SHP77 treated with DMSO at 0.1 percent for 48 hours (cell line): ENCODE results near the gene GAK.
"Not testable (repeated sequence)": the region's sequence is repeated elsewhere in the genome, so short reads cannot be mapped to it uniquely, and the experiment has no call there.

Source experiments
- DNase-seq: peaks from one replicate; lab custom pipeline; 2025; lab: John Stamatoyannopoulos, UW

The GAK gene

DNA sequence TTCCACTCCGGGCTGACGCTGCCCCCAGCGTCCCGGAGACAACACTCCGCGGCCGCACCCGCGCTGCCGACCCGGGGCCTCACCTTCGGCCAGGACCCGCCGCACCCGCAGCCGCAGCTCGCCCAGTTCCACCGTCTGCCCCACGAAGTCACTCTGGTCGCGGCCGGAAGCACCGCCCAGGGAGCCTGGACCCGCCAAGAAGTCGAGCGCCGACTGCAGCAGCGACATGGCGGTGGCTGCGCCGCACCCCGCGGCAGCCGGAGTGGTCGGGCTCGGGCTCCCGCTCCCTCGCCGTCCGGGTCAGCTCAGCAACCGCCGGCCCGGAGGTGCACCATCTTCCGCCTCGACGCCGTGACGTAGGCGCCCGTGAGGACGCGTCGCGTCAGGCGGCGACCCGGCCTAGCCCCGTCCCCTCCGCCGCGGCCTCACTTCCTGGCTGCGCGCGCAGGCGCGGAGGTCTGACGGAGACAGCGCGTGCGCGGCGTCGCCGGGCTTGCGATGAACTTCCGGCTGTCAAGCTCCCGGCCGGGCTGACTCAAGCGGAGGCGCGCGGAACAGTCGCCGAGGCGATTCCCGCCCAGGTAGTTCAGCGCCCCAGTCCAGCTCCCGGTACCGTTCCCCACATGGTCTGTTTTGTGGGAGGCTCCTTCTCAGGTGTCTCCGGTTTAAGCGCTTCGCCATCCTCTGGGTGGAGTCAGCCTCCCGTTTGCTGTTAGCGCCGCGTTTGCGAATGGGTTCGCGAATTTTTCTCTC lies at the start of gene GAK, which contains the start of gene TMEM175:
Gene GAK, minus strand, starts transcription at position 357 of the 753 bp plus-strand sequence. Its CDS starts 129 bp downstream, at position 228.
Gene TMEM175, plus strand, starts transcription at position 501 of the 753 bp plus-strand sequence. CDS start 15,280 bp downstream, outside the sequence.
- peak; percentile 3 for DNase-seq

DNA sequence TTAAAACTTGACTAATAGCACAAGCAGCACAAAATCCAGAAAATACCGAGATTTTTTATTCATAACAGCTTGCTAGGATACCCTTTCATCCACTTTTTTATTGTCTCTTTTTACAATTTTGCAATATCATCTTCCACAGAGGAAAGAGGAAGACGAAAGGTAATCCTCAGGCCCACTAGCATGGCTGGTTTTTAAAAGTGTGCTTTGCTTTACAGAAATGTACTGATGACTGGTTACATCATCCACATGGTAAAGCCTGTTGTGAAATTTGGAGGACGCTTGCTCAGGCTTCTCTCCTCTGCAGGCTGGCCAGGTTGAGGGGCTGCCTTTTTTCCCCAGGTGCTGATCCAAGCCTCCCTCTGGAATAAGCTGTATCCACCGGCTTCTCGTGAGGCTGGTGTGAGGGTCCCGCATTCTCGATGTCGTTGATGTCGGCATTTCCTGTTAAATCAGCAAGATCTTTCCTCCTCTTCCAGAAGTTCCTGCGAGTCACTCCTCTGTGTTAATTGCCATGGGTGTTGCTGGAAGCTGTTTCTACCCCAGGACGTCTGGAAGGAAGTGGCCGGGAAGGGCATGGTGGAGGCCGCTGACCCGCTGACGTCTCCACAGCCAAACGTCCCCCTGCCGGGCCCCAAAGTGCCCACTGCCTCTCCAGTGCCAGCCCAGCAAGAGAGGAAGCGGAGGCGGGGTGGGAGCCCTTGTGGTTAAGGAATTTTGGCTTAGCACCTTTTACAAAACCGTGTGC lies 47.0 kb upstream of the GAK start:
- DNase-seq, result no peak

DNA sequence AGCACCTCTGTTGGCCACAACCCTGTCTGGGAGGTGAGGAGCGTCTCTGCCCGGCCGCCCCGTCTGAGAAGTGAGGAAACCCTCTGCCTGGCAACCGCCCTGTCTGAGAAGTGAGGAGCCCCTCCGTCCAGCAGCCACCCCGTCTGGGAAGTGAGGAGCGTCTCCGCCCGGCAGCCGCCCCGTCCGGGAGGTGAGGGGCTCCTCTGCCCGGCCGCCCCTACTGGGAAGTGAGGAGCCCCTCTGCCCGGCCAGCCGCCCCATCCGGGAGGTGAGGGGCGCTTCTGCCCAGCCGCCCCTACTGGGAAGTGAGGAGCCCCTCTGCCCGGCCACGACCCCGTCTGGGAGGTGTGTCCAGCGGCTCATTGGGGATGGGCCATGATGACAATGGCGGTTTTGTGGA lies 43.9 kb upstream of the GAK start:
- not testable (repeated sequence) for DNase-seq

DNA sequence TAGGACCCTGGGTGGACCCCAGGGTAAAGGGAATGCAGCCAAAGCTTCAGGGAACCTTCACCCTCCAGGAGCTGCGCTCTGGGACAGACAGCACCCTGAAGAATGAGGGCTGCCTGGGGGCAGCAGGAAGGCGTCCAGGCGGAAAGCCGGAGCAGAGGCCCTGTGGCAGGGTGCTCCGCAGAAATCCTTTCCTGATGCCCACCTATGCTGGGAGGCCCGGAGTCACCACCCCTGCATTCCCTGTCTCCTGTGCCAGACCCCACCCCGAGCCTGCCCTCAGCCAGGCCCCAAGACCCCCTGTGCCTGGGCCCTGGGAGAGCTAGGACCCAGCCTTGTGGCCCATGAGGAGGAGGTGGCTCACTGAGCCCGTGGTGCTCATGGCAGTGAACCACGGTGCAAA lies 42.6 kb upstream of the GAK start:
- no peak for DNase-seq

DNA sequence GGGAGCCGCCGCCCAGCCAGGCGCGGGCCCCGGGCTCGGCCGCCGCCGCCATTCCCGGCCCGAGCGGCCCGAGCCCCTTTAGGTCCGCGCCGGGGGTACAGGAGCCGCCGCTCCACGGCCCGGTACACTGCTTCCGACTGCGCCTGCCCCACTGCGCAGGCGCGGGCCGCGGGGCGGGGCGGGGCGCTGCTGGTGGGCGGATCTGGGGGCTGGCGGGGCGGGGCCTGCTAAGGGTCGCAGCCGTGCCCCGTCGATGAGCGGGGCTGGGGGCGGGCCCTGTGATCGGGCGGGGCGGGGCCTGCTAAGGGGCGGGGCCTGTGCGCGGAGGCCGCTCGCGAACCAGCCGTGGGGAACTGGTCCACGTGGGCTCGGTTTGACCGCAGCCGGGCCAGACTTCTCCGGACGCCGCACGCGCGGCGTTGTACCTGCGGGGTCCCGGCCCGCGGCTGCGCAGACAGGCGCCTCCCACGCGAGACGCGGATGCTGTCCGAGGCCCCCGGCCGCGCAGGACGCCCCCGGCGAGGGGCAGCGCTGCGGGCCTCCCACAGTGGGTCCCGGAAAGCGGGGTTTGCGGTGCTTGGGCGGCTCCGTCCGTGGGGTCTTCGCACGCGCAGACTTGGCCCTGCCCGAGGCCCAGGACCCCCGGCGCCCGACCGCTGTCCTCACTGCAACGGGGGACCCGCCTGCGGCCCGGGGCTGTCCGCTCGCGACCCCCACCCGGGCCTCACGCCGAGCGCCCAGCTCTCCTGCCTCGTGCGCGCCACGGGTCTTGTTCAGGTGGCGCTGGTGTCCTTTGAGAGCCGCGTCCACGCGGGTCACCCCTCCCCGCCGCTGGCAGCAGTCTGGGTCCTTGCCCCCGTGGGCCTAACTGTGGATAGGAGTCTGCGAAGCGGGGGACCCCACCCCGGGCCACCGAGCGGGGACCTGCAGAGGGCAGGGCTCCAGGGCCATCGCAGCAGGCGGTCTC lies 41.6 kb upstream of the GAK start, which contains the start of gene DGKQ:
Gene DGKQ, minus strand, starts transcription at position 139 of the 967 bp plus-strand sequence. Its CDS starts 87 bp downstream, at position 52.
- DNase-seq, result no peak

DNA sequence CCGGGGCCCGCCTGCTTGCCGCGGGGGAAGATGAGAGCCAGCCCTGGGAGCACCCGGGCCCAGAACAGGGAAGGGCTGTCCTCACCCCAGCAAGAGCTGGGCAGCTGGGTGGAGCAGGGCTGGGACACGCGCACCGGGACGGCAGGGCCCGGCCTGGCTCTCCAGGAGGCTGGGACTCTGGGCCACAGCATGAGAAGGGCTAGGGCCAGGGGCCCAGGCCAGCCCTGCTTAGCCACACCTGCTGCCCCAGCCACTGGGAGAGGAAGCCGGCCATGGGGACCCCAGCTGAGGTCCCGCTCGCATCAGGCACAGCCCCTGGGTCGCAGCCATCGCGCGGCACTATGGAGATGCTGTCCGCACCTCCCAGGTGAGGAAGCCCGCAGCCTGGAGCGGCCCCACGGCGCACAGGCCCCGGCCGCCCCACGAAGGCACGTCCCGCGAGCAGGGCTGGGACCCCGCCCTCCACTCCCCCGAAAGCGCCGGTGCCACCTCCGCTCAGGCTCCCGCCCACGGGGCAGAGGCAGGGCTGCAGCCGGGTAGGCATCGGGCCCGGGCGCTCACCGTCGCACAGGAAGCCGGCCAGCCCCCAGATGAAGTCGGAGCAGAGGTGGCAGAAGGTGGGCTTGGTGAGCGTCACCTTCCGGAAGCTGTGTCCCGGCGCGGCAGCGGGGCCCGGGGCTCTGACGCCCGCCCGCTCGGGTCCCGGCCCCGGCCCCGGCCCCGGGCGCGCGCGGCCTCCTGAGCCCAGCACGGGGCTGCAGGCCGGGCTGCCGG lies 40.7 kb upstream of the GAK start:
- DNase-seq, result no peak

DNA sequence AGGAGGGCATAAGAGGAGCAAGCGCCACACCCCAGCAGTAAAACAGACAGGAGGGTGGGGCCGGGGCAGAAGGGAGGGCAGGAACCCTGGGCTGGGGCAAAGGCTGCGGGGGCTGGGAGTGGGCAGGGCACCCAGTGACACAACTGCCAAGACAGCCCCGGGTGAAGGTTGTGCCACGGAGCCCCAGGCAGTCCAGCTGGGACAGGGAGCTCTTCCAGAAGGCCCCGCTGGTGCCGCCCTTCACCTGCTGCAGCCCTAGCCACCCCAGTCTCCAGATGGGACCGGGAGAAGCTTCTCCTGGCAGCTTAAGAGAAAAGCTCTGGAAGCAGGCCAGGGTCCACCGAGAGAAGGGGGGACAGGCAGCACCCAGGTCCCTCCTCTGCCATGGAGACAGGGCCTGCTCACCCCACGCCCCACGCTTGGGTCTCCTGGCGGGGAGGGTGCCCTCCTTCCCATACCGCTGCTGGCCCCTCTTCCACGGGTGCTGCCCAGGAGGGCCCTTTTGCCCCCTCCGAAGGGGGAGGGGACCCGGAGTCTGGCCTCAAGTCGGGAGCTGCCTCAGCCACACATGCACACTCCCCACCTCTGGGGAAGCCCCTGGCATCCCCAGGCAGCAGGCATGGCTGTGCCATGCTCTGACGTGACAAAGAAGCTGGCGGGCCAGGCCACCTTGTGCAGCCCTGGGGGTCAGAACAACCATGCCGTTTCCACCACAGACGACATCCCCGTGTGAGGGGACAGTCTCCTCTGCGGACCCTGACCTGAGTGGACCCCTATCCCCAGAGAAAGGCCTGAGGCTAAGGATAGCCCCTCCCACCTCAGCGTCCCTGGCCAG lies 39.8 kb upstream of the GAK start:
- no peak for DNase-seq

DNA sequence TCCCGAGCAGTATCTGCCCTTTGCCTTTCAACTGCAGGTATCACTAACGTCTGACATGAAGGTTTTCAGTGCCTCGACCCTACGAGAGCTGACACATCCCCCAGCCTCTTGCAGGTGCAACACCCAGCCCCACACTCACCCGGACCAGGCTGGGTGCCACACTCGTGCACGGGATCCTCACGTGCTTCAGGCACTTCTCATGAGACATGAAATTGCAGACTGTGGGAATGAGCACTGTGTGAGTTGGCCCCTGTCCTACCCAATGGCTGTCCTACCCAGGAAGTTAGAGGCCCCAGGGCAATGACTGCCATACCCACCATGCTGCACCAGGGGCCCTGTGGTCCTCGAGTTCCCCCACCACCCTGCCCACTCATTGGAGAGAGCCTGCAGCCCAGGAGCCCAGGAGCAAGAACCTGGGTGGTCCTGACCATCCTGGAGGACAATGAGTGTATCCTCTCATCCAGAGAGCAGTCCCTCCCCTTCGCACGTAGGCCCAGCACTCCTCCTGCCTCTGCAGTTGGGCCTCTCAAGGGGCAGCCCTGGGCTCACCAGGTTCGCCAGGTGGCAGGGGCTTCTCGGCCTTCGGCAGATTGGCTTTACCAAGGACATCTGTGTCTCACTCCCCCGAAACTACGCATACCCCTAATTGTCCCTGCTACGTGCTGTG lies 38.9 kb upstream of the GAK start:
- DNase-seq, result no peak

DNA sequence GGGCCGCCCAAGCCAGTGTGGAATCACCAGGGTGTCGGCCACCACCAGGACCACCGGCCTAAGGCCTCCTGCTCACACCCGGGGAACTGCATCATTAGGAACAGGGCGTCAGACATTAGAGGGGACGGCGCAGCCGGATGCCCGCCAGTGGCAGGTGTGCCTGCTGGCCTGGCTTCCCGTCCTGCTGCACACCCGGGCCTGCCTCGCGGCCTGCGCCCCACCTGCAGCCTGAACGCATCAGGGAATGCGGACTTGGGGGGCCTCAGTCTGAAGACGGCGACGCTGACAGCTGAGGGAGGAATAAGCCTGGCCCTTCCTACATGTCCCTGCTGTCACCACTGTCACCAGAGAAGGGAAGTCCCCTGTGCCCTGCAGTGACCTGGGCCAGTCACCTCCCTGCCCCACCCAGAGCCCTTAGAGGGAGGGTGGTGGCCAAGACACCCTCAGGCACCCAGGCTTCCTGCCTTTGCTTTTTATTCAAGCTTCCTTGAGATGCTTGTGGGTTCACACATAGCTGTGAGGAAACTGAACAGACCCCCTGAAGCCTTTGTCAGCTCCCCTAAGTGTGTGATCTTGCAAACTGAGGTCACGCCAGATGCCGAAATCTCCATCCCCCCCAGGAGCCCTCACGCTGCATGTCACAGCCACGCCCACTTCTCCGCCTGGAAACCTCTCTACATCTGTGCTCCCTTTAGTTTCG lies 38.1 kb upstream of the GAK start:
- DNase-seq, result no peak

DNA sequence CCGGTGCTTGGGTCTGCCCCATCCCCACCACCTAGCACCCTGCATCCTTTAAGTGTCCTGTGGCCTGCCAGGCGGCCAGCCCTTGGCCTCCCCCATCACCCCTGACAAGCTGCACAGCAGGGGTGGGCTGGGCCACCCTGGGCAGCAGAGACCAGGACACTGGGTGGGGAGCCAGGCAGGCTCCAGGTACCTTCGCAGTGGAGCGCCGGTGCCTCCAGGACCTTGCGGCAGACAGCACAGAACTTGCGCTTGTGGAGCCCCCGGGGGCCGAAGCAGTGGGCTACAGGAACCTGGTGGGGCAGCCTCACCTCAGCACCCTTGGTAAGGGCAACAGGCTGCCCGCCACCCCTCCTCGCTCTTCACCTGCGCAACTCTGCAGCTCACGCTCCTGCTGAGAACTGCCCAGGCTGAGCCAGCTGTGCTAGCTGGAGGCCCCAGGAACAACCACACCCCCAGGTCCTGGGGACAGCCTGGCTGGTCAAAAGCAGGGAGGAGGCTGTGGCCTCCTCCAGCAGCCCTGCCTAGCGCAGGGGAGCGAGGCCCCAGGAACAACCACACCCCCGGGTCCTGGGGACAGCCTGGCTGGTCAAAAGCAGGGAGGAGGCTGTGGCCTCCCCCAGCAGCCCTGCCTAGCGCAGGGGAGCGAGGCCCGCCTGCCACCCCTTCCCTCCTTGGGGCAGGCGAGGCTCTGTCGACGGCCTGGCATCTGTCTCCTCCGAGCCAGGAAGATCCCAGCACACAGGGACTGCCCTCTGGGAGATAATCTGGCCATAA lies 36.7 kb upstream of the GAK start:
- no peak for DNase-seq

DNA sequence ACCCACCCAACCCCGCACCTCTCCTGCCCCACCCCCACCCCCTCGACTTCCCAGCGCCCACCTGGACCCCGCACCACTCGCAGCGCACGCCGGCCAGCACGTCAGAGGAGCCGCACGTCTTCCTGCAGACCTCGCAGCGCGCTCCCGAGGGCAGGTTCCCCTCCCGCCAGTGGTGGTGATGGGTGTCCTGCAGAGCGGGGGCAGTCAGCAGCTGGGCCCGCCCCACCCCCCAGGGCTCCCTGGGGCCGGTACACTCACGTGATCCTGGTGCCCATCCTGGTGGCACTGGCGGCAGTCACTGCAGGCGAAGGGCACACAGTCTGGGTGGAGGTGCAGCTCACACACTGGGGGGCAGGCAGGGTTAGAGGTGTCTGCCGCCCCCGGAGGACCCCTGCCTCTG lies 36.1 kb upstream of the GAK start:
- DNase-seq, result no peak

DNA sequence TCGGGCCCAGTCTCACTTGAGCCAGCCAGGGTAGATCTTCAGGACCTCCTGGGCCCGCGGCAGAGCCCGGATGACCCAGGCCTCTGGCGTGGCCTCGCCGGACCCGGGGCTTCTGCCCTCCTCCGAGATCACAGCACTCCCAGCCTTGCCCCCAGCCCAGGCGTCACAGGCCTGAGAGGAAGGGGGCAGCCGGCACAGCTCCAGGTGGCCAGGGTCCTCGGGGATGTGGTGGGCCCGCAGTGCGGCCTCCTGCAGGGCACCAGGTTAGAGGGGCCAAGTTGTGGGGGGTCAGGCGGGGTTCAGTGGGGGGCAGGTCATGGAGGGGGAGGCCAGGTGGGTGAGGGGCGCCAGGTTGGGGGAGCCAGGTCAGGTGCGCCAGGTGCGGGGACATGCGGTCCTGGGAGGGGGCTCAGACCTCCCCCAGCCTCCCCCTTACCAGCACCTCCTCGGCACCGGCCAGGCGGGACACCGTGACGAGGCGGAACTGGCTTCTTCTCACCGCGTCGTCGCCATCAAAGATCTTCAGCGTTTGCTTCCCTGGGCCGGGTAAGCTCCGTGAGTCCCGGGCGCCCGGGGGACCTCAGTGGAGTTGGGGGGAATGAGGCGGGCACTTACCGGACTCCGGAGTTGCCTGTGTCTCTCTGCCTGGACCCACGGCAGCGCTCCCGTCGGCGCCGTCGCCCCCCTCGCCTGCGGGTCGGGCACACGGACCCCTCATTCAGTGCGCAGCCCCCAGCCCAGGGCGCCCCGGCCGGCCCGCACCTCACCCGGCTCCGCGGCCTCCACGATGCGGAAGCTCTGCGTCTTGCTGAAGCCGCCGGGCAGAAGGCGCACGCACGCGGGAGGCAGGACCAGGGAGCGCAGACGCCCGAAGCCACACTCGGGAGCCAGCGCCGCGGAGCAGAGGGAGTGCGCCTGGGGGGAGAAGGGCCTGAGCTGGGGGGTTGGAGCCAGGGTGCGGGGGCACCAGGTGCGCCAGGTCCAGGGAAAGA lies 35.3 kb upstream of the GAK start:
- DNase-seq, result no peak

DNA sequence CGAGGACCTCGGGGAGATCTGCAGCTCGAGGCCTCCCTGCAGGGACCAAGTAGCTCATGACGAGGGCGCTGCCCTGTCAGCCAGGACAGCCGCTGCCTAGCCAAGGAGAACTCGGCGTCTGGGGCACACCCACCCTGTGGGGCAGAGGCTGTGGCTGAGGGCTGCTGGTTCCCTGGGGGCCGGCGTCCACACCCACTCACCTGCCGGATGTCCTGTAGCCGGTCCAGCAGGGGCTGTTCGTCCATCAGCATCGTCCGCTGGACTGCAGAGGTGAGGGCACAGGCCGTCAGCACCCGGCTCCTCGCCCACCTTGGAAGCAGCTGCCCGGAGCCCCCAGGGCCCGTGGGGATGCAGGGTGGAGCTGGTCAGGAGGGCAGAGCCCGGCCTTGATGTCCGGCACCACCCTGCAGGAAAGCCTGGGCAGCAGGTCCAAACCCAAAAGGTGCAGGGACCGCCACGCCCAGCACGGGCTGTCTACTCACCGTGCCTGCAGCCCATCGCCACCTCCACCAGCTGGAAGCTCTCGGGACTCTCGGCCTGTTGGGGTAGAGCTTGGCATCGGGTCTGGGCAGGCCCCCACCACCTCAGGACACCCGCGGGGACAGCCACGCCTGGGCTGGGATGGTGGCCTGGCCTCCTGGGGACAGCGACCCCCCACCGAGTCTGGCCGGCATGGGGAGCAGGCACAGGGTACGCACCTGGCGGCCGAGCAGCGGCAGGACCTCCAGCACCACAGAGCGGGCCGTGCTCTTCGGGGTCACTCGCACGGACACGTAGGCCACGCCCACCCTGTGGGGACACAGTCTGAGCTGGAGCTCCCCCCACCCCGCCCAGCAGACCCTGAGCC lies 34.4 kb upstream of the GAK start:
- DNase-seq, result no peak

DNA sequence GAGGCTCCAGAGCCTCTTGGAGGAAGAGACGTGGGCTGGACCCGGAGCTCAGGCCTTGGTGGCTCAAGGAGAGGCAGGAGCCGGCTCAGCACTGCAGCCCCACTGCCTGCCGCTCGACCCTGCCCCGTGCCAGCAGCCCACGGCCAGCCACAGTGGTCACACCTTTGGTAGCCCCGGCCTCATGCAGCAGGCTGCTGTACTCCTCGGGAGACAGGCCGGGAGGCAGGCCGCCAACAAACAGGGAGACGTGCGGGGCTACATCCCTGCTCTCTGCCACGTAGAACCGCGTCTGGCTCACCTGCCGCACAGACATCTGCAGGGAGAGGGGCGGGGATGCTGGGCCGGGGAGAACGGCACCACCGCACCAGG lies 33.6 kb upstream of the GAK start:
- no peak for DNase-seq

DNA sequence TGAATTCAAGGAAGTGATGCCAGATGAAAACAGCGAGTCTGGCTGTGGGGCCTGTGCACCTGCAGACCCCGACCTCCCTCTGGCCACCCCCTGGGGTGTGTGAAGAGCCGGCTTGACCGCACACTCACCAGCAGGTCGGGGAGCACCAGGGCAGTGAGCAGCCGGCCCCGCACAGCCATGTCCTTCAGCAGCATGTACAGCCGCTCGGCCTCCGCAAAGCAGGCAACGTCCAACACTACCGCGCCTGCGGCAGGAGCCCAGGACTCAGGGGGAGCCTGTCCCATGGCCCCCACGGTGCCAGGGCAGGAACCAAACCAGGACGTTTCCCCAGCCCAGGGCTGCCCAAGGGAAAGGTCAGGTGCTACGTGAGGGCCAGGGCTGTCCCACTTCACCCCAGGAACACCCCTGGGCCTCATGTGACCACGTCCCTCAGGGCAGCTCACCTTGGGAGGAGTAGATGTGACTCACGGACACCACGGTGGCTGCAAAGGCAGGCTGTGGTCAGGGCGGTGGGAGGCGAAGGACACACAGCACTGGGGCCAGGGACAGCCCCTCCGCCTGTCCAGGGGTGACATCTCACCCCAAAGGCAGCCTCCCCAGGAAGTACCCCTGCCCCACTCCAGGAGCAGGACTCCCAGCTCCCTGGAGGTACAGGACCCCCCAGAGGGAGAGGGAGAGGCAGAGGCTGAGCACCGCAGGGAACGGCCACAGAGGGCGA lies 33.1 kb upstream of the GAK start:
- no peak for DNase-seq
